ENCODE results near the gene CSGALNACT2. TPM values are rescaled to one million over a fixed set of nuclear protein-coding genes. Genes with fewer than 3 reads are reported as not detected.

CSGALNACT2 gene
- total and polyA plus RNA-seq, 7 donors = 10.2 to 33.1 (median 18.9) TPM

DNA sequence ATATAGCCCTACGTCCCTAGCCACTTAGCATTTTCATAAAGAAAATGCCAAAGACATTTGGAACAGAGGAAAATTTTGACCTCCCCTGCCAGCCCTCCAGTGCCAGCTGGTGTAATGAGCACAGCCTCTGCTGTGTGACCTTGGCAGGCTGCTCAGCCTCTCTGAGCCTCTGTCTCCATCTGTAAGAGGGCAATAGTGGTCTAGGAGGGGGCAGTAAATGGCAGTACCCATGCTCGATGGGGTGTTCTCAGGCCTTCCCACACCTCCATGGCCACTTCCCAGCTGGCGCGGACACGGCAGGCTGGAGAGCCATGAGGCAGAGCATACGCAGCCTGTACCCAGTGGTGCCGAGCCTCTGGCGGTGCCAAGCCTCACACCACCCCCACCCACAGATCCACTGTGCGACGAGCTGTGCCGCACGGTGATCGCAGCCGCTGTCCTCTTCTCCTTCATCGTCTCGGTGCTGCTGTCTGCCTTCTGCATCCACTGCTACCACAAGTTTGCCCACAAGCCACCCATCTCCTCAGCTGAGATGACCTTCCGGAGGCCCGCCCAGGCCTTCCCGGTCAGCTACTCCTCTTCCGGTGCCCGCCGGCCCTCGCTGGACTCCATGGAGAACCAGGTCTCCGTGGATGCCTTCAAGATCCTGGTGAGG, 24.0 kb upstream of the CSGALNACT2 start:
- Histone ChIP-seq H3K4me3 (no peak overlapping the region), H3K4me1 (no peaks in the 10 kb centered on the region)
- no peak for TF ChIP-seq CTCF (IDR thresholded peaks at IDR 0.05)

GRCh38 chr10:43114743-43115611, 23.3 kb upstream of the CSGALNACT2 start:
- ATAC-seq (no peak), DNase-seq (peak in 1 of 2 donors; percentile 46)
- no peaks in the 10 kb centered on the region for H3K9me3 ChIP-seq
- intact Hi-C loops (cut with DNase I) = no loop called here
- no peak for TF ChIP-seq CTCF (IDR thresholded peaks at IDR 0.05)
- no peaks in the 10 kb centered on the region for H3K4me1 ChIP-seq
- H3K4me3 ChIP-seq = no peak overlapping the region
- no peaks in the 10 kb centered on the region for H3K36me3 ChIP-seq (ENCODE audit: insufficient read depth in 1 of 2, low read depth in 1 of 2)
- no peaks in the 10 kb centered on the region for H3K27me3 ChIP-seq (ENCODE audit: insufficient read depth in 3 of 3, low read length in 2 of 3)
- 68 to 81% (median 75%) methylated on average over 17 of the region's 17 CpGs for WGBS, 3 donors
- no peak overlapping the region for H3K27ac ChIP-seq

More for the DNA sequence above, 24.0 kb upstream of the CSGALNACT2 start:
- Histone ChIP-seq H3K27me3 (ENCODE audit: insufficient read depth in 3 of 3, low read length in 2 of 3) (no peaks in the 10 kb centered on the region), H3K36me3 (ENCODE audit: insufficient read depth in 1 of 2, low read depth in 1 of 2) (no peaks in the 10 kb centered on the region), H3K27ac (no peak overlapping the region), H3K9me3 (no peaks in the 10 kb centered on the region)
- WGBS, 3 donors = 86 to 90% (median 88%) methylated on average over 23 to 24 of the region's 24 CpGs
- no peak for ATAC-seq
- DNase-seq = peak in 1 of 2 donors; percentile 42
- intact Hi-C loops (cut with DNase I) = no loop called here

GRCh38 chr10:43115881-43116595, 22.2 kb upstream of the CSGALNACT2 start:
- Histone ChIP-seq H3K9me3 (no peaks in the 10 kb centered on the region), H3K27me3 (ENCODE audit: insufficient read depth in 3 of 3, low read length in 2 of 3) (no peaks in the 10 kb centered on the region), H3K4me3 (no peak overlapping the region), H3K4me1 (no peaks in the 10 kb centered on the region), H3K27ac (no peak overlapping the region), H3K36me3 (ENCODE audit: insufficient read depth in 1 of 2, low read depth in 1 of 2) (no peaks in the 10 kb centered on the region)
- 82 to 91% (median 83%) methylated on average over 10 of the region's 10 CpGs for WGBS, 3 donors
- TF ChIP-seq CTCF (IDR thresholded peaks at IDR 0.05) = no peak
- DNase-seq (peak in 1 of 2 donors; percentile 42), ATAC-seq (no peak)
- intact Hi-C loops (cut with DNase I) = no loop called here

- TF ChIP-seq CTCF (IDR thresholded peaks at IDR 0.05) = no peak
- WGBS, 3 donors = 85 to 94% (median 86%) methylated on average over 10 of the region's 10 CpGs
- H3K4me3 ChIP-seq = no peak overlapping the region
- H3K4me1 ChIP-seq = no peaks in the 10 kb centered on the region
- no peak for ATAC-seq
- H3K36me3 ChIP-seq (ENCODE audit: insufficient read depth in 1 of 2, low read depth in 1 of 2) = no peaks in the 10 kb centered on the region
- H3K9me3 ChIP-seq = no peaks in the 10 kb centered on the region
- H3K27ac ChIP-seq = no peak overlapping the region
- DNase-seq = no peak
- intact Hi-C loops (cut with DNase I) = no loop called here
- H3K27me3 ChIP-seq (ENCODE audit: insufficient read depth in 3 of 3, low read length in 2 of 3) = no peaks in the 10 kb centered on the region
These were observed 21.6 kb upstream of the CSGALNACT2 start for GRCh38 chr10:43116596-43116995.

Data from psoas muscle (tissue), 8 donors.